Measurements from ENCODE around the gene FUT2. TPM values are rescaled to one million over a fixed set of nuclear protein-coding genes. Genes with fewer than 3 reads are reported as not detected.

FUT2 gene
- total RNA-seq, 1 experiment from 2014 or later = 12.5 TPM

DNA sequence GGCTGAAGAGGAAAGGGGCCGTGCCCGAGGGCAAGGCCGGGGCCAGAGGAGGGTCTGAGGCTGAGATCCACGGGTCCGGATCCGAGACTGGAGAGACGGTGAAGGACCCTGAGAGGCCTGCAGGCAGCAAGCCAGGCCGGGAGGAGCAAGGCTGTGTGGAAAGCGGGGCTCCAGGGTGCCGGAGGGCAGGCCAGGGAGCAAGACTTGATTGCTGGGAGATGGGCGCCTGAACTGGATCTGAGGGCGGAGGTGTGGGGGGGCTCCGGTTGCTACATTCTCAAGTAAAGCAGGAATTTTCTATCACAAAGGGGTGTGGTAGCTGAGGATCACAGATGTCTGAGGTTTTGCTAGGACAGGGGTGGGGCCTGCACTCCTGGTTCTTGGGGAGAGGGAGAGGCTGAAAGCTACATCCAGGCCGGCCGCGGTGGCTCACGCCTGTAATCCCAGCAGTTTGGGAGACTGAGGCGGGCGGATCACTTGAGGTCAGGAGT lies 20.0 kb downstream of the FUT2 start (continued):
- TF ChIP-seq, protein P1, sequence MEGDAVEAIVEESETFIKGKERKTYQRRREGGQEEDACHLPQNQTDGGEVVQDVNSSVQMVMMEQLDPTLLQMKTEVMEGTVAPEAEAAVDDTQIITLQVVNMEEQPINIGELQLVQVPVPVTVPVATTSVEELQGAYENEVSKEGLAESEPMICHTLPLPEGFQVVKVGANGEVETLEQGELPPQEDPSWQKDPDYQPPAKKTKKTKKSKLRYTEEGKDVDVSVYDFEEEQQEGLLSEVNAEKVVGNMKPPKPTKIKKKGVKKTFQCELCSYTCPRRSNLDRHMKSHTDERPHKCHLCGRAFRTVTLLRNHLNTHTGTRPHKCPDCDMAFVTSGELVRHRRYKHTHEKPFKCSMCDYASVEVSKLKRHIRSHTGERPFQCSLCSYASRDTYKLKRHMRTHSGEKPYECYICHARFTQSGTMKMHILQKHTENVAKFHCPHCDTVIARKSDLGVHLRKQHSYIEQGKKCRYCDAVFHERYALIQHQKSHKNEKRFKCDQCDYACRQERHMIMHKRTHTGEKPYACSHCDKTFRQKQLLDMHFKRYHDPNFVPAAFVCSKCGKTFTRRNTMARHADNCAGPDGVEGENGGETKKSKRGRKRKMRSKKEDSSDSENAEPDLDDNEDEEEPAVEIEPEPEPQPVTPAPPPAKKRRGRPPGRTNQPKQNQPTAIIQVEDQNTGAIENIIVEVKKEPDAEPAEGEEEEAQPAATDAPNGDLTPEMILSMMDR (IDR thresholded peaks at IDR 0.05 in 2 of 3, conservative IDR thresholded peaks at IDR 0.05 in 1 of 3; ENCODE audit: borderline replicate concordance in 1 of 3, insufficient read depth in 1 of 3, low read depth in 2 of 3, low read length in 2 of 3) = no peak
- TF ChIP-seq, protein P2, sequence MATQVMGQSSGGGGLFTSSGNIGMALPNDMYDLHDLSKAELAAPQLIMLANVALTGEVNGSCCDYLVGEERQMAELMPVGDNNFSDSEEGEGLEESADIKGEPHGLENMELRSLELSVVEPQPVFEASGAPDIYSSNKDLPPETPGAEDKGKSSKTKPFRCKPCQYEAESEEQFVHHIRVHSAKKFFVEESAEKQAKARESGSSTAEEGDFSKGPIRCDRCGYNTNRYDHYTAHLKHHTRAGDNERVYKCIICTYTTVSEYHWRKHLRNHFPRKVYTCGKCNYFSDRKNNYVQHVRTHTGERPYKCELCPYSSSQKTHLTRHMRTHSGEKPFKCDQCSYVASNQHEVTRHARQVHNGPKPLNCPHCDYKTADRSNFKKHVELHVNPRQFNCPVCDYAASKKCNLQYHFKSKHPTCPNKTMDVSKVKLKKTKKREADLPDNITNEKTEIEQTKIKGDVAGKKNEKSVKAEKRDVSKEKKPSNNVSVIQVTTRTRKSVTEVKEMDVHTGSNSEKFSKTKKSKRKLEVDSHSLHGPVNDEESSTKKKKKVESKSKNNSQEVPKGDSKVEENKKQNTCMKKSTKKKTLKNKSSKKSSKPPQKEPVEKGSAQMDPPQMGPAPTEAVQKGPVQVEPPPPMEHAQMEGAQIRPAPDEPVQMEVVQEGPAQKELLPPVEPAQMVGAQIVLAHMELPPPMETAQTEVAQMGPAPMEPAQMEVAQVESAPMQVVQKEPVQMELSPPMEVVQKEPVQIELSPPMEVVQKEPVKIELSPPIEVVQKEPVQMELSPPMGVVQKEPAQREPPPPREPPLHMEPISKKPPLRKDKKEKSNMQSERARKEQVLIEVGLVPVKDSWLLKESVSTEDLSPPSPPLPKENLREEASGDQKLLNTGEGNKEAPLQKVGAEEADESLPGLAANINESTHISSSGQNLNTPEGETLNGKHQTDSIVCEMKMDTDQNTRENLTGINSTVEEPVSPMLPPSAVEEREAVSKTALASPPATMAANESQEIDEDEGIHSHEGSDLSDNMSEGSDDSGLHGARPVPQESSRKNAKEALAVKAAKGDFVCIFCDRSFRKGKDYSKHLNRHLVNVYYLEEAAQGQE (IDR thresholded peaks at IDR 0.05; ENCODE audit: low read depth) = no peak
- no peak for TF ChIP-seq SIN3A (IDR thresholded peaks at IDR 0.05; ENCODE audit: low read depth)
- no peak for TF ChIP-seq ZFX (IDR thresholded peaks at IDR 0.05)
- no peak for TF ChIP-seq ELF1 (IDR thresholded peaks at IDR 0.05; ENCODE audit: borderline replicate concordance, low read depth)
- no peak for TF ChIP-seq POLR2A (IDR thresholded peaks at IDR 0.05; ENCODE audit: borderline replicate concordance, extremely low read depth, insufficient read depth, insufficient read length)
- no peak for TF ChIP-seq EZH2phosphoT487 (IDR thresholded peaks at IDR 0.05; ENCODE audit: borderline replicate concordance)
- no peak for TF ChIP-seq FOSL1 (IDR thresholded peaks at IDR 0.05; ENCODE audit: low read depth)
- no peak for TF ChIP-seq POLR2AphosphoS5 (IDR thresholded peaks at IDR 0.05; ENCODE audit: low read depth, low read length)
- no peak for TF ChIP-seq CBX3 (IDR thresholded peaks at IDR 0.05; ENCODE audit: low read depth)
- TF ChIP-seq, protein P3, sequence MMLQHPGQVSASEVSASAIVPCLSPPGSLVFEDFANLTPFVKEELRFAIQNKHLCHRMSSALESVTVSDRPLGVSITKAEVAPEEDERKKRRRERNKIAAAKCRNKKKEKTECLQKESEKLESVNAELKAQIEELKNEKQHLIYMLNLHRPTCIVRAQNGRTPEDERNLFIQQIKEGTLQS (IDR thresholded peaks at IDR 0.05) = no peak

Measured in HCT116 (cell line).